ENCODE results near the gene PGA4. TPM values are rescaled to one million over a fixed set of nuclear protein-coding genes. Genes with fewer than 3 reads are reported as not detected.

PGA4 gene
- total and polyA plus RNA-seq, 2 donors (not counting 3 experiments of a cell fraction or from before 2014, with no cell fraction given), result 0.15 TPM; not detected in 1

- ChIA-PET POLR2A (no interaction called here), CTCF (interaction anchor here (1.0 to 1.1 kb wide), 3 partner anchors 10 to 120 kb away, joined by 3 to 5 read pairs (median 3); no protein-coding TSS in a partner anchor)
- Histone ChIP-seq H3K9me1 (replicated peaks; ENCODE audit: control insufficient read depth, extremely low read depth, insufficient read depth, low read length) (no peaks in the 10 kb centered on the region), H3K9me3 (replicated peaks; ENCODE audit: control insufficient read depth, insufficient read depth, low read length) (no peaks in the 10 kb centered on the region), H4K20me1 (replicated peaks; ENCODE audit: control insufficient read depth, extremely low read depth, insufficient read depth, low read length) (no peaks in the 10 kb centered on the region), H2AFZ (ENCODE audit: low read depth, low read length) (no peak overlapping the region), H3K36me3 (ENCODE audit: control insufficient read depth in 2 of 2, extremely low read depth in 1 of 2, insufficient read depth in 2 of 2, low read length in 2 of 2) (no peaks in the 10 kb centered on the region), H3K27ac (ENCODE audit: insufficient read depth, low read depth, low read length) (no peak overlapping the region), H3K4me1 (ENCODE audit: control insufficient read depth, extremely low read depth, insufficient read depth, low read length) (no peaks in the 10 kb centered on the region), H3K27me3 (ENCODE audit: control insufficient read depth in 2 of 2, insufficient read depth in 2 of 2, low read length in 2 of 2) (no peaks in the 10 kb centered on the region), H3K9ac (replicated peaks; ENCODE audit: extremely low read depth, insufficient read depth, low read length) (no peak overlapping the region), H3K79me2 (ENCODE audit: control insufficient read depth, insufficient read depth, low read length) (no peaks in the 10 kb centered on the region), H3K4me3 (replicated peaks in 1 of 3; ENCODE audit: insufficient read depth in 1 of 3, low read depth in 1 of 3, low read length in 3 of 3) (no peak overlapping the region), H3K4me2 (ENCODE audit: insufficient read depth, low read length) (no peak overlapping the region)
- dilution Hi-C loops (cut with MboI; ENCODE audit: extremely low pct_ligation_motif_present, low sequenced_read_pairs) (no loop called here), intact Hi-C loops (cut with micrococcal nuclease) (no loop called here)
- BruUV-seq (replicated peaks), result no TSS peak
- DNase-seq (ENCODE audit: low read depth, low spot score) (no peak), FAIRE-seq (no peak)
- TF ChIP-seq, protein P1, sequence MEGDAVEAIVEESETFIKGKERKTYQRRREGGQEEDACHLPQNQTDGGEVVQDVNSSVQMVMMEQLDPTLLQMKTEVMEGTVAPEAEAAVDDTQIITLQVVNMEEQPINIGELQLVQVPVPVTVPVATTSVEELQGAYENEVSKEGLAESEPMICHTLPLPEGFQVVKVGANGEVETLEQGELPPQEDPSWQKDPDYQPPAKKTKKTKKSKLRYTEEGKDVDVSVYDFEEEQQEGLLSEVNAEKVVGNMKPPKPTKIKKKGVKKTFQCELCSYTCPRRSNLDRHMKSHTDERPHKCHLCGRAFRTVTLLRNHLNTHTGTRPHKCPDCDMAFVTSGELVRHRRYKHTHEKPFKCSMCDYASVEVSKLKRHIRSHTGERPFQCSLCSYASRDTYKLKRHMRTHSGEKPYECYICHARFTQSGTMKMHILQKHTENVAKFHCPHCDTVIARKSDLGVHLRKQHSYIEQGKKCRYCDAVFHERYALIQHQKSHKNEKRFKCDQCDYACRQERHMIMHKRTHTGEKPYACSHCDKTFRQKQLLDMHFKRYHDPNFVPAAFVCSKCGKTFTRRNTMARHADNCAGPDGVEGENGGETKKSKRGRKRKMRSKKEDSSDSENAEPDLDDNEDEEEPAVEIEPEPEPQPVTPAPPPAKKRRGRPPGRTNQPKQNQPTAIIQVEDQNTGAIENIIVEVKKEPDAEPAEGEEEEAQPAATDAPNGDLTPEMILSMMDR (IDR thresholded peaks at IDR 0.05; ENCODE audit: extremely low read depth in 1 of 2, insufficient read depth in 1 of 2, low read depth in 1 of 2, low read length in 2 of 2), result no peak
- TF ChIP-seq JUN (IDR thresholded peaks at IDR 0.05; ENCODE audit: borderline replicate concordance, insufficient read depth, insufficient read length, low read depth) (no peak), EZH2 (IDR thresholded peaks at IDR 0.05; ENCODE audit: borderline replicate concordance, low read depth, low read length, severe bottlenecking) (no peak), MYC (IDR thresholded peaks at IDR 0.05; ENCODE audit: low read depth, low read length) (no peak)
These were observed 43.2 kb downstream of the PGA4 start for GRCh38 chr11:61265357-61265756.

DNA sequence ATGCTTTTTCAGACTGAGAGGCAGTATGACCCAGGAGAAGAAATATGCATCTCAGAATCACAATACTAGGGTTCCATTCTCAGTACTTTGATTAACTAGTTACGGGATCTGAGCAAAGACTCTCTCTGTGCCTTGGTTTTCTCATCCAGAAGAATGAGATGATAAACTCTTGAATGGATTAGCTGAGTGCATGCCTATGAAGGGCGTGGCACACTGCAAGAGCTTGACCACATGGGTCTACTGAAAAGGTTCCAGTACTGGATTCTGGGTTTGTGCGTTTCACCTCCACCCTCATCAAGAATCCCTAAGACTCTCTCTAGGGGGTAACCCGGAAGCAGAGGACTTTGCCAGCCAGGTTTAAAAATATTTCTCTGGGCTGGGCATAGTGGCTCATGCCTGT is 44.5 kb downstream of the PGA4 start:
- H3K4me2 ChIP-seq (ENCODE audit: insufficient read depth, low read length), result no peak overlapping the region
- intact Hi-C loops (cut with micrococcal nuclease) (no loop called here), dilution Hi-C loops (cut with MboI; ENCODE audit: extremely low pct_ligation_motif_present, low sequenced_read_pairs) (no loop called here)
- H2AFZ ChIP-seq (ENCODE audit: low read depth, low read length), result no peak overlapping the region
- DNase-seq (ENCODE audit: low read depth, low spot score), result no peak
- no peaks in the 10 kb centered on the region for H4K20me1 ChIP-seq (replicated peaks; ENCODE audit: control insufficient read depth, extremely low read depth, insufficient read depth, low read length)
- no peaks in the 10 kb centered on the region for H3K4me1 ChIP-seq (ENCODE audit: control insufficient read depth, extremely low read depth, insufficient read depth, low read length)
- H3K79me2 ChIP-seq (ENCODE audit: control insufficient read depth, insufficient read depth, low read length), result no peaks in the 10 kb centered on the region
- no peaks in the 10 kb centered on the region for H3K27me3 ChIP-seq (ENCODE audit: control insufficient read depth in 2 of 2, insufficient read depth in 2 of 2, low read length in 2 of 2)
- no peaks in the 10 kb centered on the region for H3K9me3 ChIP-seq (replicated peaks; ENCODE audit: control insufficient read depth, insufficient read depth, low read length)
- no TSS peak for BruUV-seq (replicated peaks)
- H3K27ac ChIP-seq (ENCODE audit: insufficient read depth, low read depth, low read length), result no peak overlapping the region
- no peak for TF ChIP-seq POLR2AphosphoS5 (IDR thresholded peaks at IDR 0.05; ENCODE audit: insufficient read depth, low read depth, low read length)
- TF ChIP-seq JUN (IDR thresholded peaks at IDR 0.05; ENCODE audit: borderline replicate concordance, insufficient read depth, insufficient read length, low read depth), result no peak
- no peak for TF ChIP-seq MYC (IDR thresholded peaks at IDR 0.05; ENCODE audit: low read depth, low read length)
- TF ChIP-seq FOS (IDR thresholded peaks at IDR 0.05; ENCODE audit: borderline replicate concordance, insufficient read depth, low read length), result no peak
- no peak for TF ChIP-seq EZH2 (IDR thresholded peaks at IDR 0.05; ENCODE audit: borderline replicate concordance, low read depth, low read length, severe bottlenecking)
- TF ChIP-seq, protein P2, sequence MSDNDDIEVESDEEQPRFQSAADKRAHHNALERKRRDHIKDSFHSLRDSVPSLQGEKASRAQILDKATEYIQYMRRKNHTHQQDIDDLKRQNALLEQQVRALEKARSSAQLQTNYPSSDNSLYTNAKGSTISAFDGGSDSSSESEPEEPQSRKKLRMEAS (IDR thresholded peaks at IDR 0.05; ENCODE audit: insufficient read depth, insufficient read length), result no peak
- TF ChIP-seq, protein P1 (IDR thresholded peaks at IDR 0.05; ENCODE audit: extremely low read depth in 1 of 2, insufficient read depth in 1 of 2, low read depth in 1 of 2, low read length in 2 of 2), result no peak
- TF ChIP-seq POLR2A (IDR thresholded peaks at IDR 0.05; ENCODE audit: low read depth, low read length), result no peak
- TF ChIP-seq GATA2 (IDR thresholded peaks at IDR 0.05; ENCODE audit: insufficient read depth, insufficient read length, low read depth, low read length), result no peak
- POLR2A ChIA-PET, result no interaction called here
- FAIRE-seq, result no peak
- CTCF ChIA-PET, result interaction anchor here (1.0 kb wide), 1 partner anchor 11 kb away, joined by 3 read pairs; no protein-coding TSS in a partner anchor
- H3K9me1 ChIP-seq (replicated peaks; ENCODE audit: control insufficient read depth, extremely low read depth, insufficient read depth, low read length), result no peaks in the 10 kb centered on the region
- H3K36me3 ChIP-seq (ENCODE audit: control insufficient read depth in 2 of 2, extremely low read depth in 1 of 2, insufficient read depth in 2 of 2, low read length in 2 of 2), result no peaks in the 10 kb centered on the region
- H3K4me3 ChIP-seq (replicated peaks in 1 of 3; ENCODE audit: insufficient read depth in 1 of 3, low read depth in 1 of 3, low read length in 3 of 3), result no peak overlapping the region
- H3K9ac ChIP-seq (replicated peaks; ENCODE audit: extremely low read depth, insufficient read depth, low read length), result no peak overlapping the region

All from endothelial cell of umbilical vein (primary cell).